K562 (cell line): ENCODE results near the gene DNAJC1. TPM values are rescaled to one million over a fixed set of nuclear protein-coding genes. Genes with fewer than 3 reads are reported as not detected.

Experiments used
- ATAC-seq: fragments of 200-7000 bp; cut with Tn5 transposase; 3 replicates; pipeline ENCODE4 v1.9.1; 2020; ENCODE audit warnings: moderate library complexity
- BruUV-seq: library from RNA; stranded (reverse); fragments of 400-500 nt; replicated peaks from 2 replicates; lab custom pipeline; 2021; lab: Mats Ljungman, UMichigan
- CTCF ChIA-PET: fragments of 300-600 bp; formaldehyde crosslinking; extraction: SDS; loops from one replicate; lab custom pipeline; 2021; ENCODE audit warnings: low intra/inter-chr PET ratio; lab: Yijun Ruan, JAX
- POLR2A ChIA-PET: fragments of 300-600, 350-650 bp; sonication (Branson Sonifier 250); formaldehyde crosslinking; extraction: SDS; loops from one replicate; lab custom pipeline; 2021; ENCODE audit warnings: antibody characterized with exemption, inconsistent platforms; lab: Yijun Ruan, JAX
- DNase-seq, 4 experiments: peaks; one replicate each; pipeline versions ENCODE4 v3.0.0 to v3.0.0-alpha.2; 2011 to 2018; ENCODE audit warnings: low spot score in 3 of 4, mixed read lengths in 3 of 4; ENCODE audit errors: extremely low read depth in 1 of 4
- FAIRE-seq: peaks from 2 replicates; lab custom pipeline; 2011; peaks lifted over from hg19 to GRCh38; lab: Jason Lieb, UNC
- H2AFZ ChIP-seq: 2 replicates; pipeline ENCODE4 v1.6.0; 2011; ENCODE audit warnings: low read depth, low read length, control low read depth, inconsistent platforms
- H3K27ac ChIP-seq: fragments of 200-600 bp; 3 replicates; pipeline ENCODE4 v1.8.0; 2011; ENCODE audit warnings: low read depth, mild to moderate bottlenecking, control low read depth, inconsistent platforms, low read length, moderate library complexity, mixed read lengths; ENCODE audit errors: extremely low read depth
- H3K27me3 ChIP-seq, 2 experiments: fragments of 300-600 bp in 1 of 2; 2 replicates in 1 of 2; 3 replicates in 1 of 2; pipeline versions ENCODE4 v1.6.0 to v1.8.0; 2011; ENCODE audit warnings: inconsistent platforms in 2 of 2, low read length in 2 of 2, mild to moderate bottlenecking in 1 of 2, mixed read lengths in 1 of 2, moderate library complexity in 1 of 2; ENCODE audit not compliant: control insufficient read depth in 2 of 2, insufficient read depth in 2 of 2
- H3K36me3 ChIP-seq: fragments of 300-600 bp; 3 replicates; pipeline ENCODE4 v1.8.0; 2011; ENCODE audit warnings: mild to moderate bottlenecking, low read length, inconsistent platforms; ENCODE audit not compliant: control insufficient read depth, insufficient read depth
- H3K4me1 ChIP-seq, 2 experiments: fragments of 200-600 bp in 1 of 2; replicated peaks in 1 of 2; 2 replicates in 1 of 2; 3 replicates in 1 of 2; pipeline versions ENCODE4 v1.5.1 to v1.8.0; 2011; ENCODE audit warnings: inconsistent platforms in 2 of 2, low read length in 2 of 2, mild to moderate bottlenecking in 1 of 2, mixed read lengths in 1 of 2, moderate library complexity in 1 of 2; ENCODE audit not compliant: control insufficient read depth in 2 of 2, insufficient read depth in 2 of 2
- H3K4me2 ChIP-seq: 2 replicates; pipeline ENCODE4 v1.6.1; 2011; ENCODE audit warnings: low read length, control low read depth, inconsistent platforms, mixed read lengths; ENCODE audit not compliant: insufficient read depth
- H3K4me3 ChIP-seq: fragments of 200-600 bp; sonication (generic), shearing (Covaris generic); 2 replicates; pipeline ENCODE4 v1.5.1; 2016; ENCODE audit warnings: control low read depth, inconsistent platforms
- H3K79me2 ChIP-seq: fragments of 200-600 bp; 3 replicates; pipeline ENCODE4 v1.8.0; 2011; ENCODE audit warnings: low read length, inconsistent platforms; ENCODE audit not compliant: control insufficient read depth, insufficient read depth
- H3K9ac ChIP-seq, 2 experiments: 2 replicates each; pipeline versions ENCODE4 v1.6.0 to v1.6.1; 2011; ENCODE audit warnings: low read depth in 2 of 2, low read length in 2 of 2, control low read depth in 1 of 2, inconsistent platforms in 1 of 2, mild to moderate bottlenecking in 1 of 2, mixed read lengths in 1 of 2; ENCODE audit not compliant: insufficient read depth in 1 of 2
- H3K9me1 ChIP-seq: one replicate; pipeline ENCODE4 v1.6.0; 2011; ENCODE audit warnings: inconsistent platforms, mild to moderate bottlenecking, low read length, moderate library complexity; ENCODE audit not compliant: control insufficient read depth, insufficient read depth
- H3K9me3 ChIP-seq: replicated peaks from 2 replicates; pipeline ENCODE4 v1.5.1; 2011; ENCODE audit warnings: low read depth, low read length, inconsistent platforms; ENCODE audit not compliant: control insufficient read depth, insufficient read depth
- H4K20me1 ChIP-seq: replicated peaks from 2 replicates; pipeline ENCODE4 v1.6.1; 2011; ENCODE audit warnings: low read length, inconsistent platforms, mixed read lengths; ENCODE audit not compliant: control insufficient read depth, insufficient read depth
- ARNT ChIP-seq, 2 experiments: fragments of 450-650 bp; IDR thresholded peaks; 2 replicates each; pipeline ENCODE4 v1.6.1; 2016; ENCODE audit warnings: mild to moderate bottlenecking in 1 of 2
- BRD9 ChIP-seq: fragments of 450-650 bp; IDR thresholded peaks from 2 replicates; pipeline ENCODE4 v1.6.1; 2018; ENCODE audit warnings: low read depth; ENCODE audit not compliant: partially characterized antibody
- CTBP1 ChIP-seq: fragments of 450-650 bp; IDR thresholded peaks from 2 replicates; pipeline ENCODE4 v1.6.1; 2016; ENCODE audit warnings: borderline replicate concordance
- EP300 ChIP-seq: IDR thresholded peaks from 2 replicates; pipeline ENCODE4 v1.6.1; 2012; ENCODE audit warnings: low read length, improper control_type of control experiment
- FOSL1 ChIP-seq: fragments of 200-800 bp; sonication (Bioruptor generic); conservative IDR thresholded peaks from 2 replicates; pipeline ENCODE4 v1.6.1; 2016; ENCODE audit warnings: missing genetic modification characterization, missing compliant biosample characterization
- HDAC1 ChIP-seq, 2 experiments: fragments of 450-650 bp; IDR thresholded peaks; 2 replicates each; pipeline ENCODE4 v1.6.1; 2016 to 2017; ENCODE audit warnings: inconsistent platforms in 1 of 2, mild to moderate bottlenecking in 1 of 2, moderate library complexity in 1 of 2
- HSF4 ChIP-seq: fragments of 250-450 bp; sonication (Bioruptor Pico); IDR thresholded peaks from 2 replicates; pipeline ENCODE4 v2.1.2; 2022; ENCODE audit warnings: mild to moderate bottlenecking, moderate library complexity, borderline replicate concordance
- KDM1A ChIP-seq, 2 experiments: fragments of 450-650 bp; IDR thresholded peaks; 2 replicates each; pipeline ENCODE4 v1.6.1; 2016; ENCODE audit warnings: mild to moderate bottlenecking in 2 of 2
- L3MBTL2 ChIP-seq: fragments of 450-650 bp; IDR thresholded peaks from 2 replicates; pipeline ENCODE4 v1.6.1; 2016; ENCODE audit warnings: mild to moderate bottlenecking, moderate library complexity
- LEF1 ChIP-seq: fragments of 450-650 bp; IDR thresholded peaks from 2 replicates; pipeline ENCODE4 v1.6.1; 2016; ENCODE audit warnings: mild to moderate bottlenecking
- MAFF ChIP-seq: IDR thresholded peaks from 2 replicates; pipeline ENCODE4 v1.6.1; 2012; ENCODE audit warnings: low read length, improper control_type of control experiment
- MAFG ChIP-seq: fragments of 450-650 bp; conservative IDR thresholded peaks from 2 replicates; pipeline ENCODE4 v1.6.1; 2016; ENCODE audit warnings: missing genetic modification characterization, missing compliant biosample characterization
- MAFK ChIP-seq: IDR thresholded peaks from 2 replicates; pipeline ENCODE4 v1.6.1; 2011; ENCODE audit warnings: low read length, improper control_type of control experiment
- MTA3 ChIP-seq: fragments of 450-650 bp; formaldehyde crosslinking; IDR thresholded peaks from 2 replicates; pipeline ENCODE4 v1.6.1; 2017; ENCODE audit warnings: mild to moderate bottlenecking, borderline replicate concordance
- NFE2 ChIP-seq: IDR thresholded peaks from 2 replicates; pipeline ENCODE4 v1.6.1; 2014; ENCODE audit warnings: antibody characterized with exemption, low read depth
- NFE2L1 ChIP-seq: fragments of 450-650 bp; IDR thresholded peaks from 2 replicates; pipeline ENCODE4 v1.6.1; 2016; ENCODE audit warnings: missing genetic modification characterization, low read depth, mild to moderate bottlenecking, missing compliant biosample characterization, moderate library complexity, borderline replicate concordance
- RUNX1 ChIP-seq: sonication (generic); IDR thresholded peaks from 2 replicates; pipeline ENCODE4 v1.6.1; 2016; ENCODE audit warnings: antibody characterized with exemption, low read depth
- SMARCA4 ChIP-seq: fragments of 450-650 bp; IDR thresholded peaks from 2 replicates; pipeline ENCODE4 v1.6.1; 2016
- SMARCA5 ChIP-seq: fragments of 450-650 bp; IDR thresholded peaks from 2 replicates; pipeline ENCODE4 v1.6.1; 2016
- ZNF79 ChIP-seq: fragments of 250-450 bp; sonication (Bioruptor Pico); IDR thresholded peaks from 2 replicates; pipeline ENCODE4 v1.4.0; 2020; ENCODE audit warnings: low read depth, mild to moderate bottlenecking, moderate library complexity
- WGBS: fragments of 100-300 bp; shearing (Covaris generic); methylation state at CpG from one replicate; pipeline ENCODE4 v1.1.6; 2016; ENCODE audit warnings: low coverage, mixed read lengths; ENCODE audit not compliant: insufficient coverage; ENCODE audit errors: missing lambda C conversion rate; 5-methylcytosine and 5-hydroxymethylcytosine counted together
- in situ Hi-C: fragments of 300-500 bp; cut with MboI; formaldehyde crosslinking; loops from 4 replicates; pipeline ENCODE4 v1.15.0; 2018; ENCODE audit warnings: inconsistent platforms, mixed read lengths
- intact Hi-C: fragments of 100-400 bp; cut with micrococcal nuclease; formaldehyde crosslinking; loops from 2 replicates; pipeline ENCODE4 v1.14.2; 2022
- polyA plus RNA-seq, 8 experiments: library from polyadenylated mRNA; depleted of rRNA in 4 of 8; stranded (reverse) in 5 of 8; unstranded in 3 of 8; fragments of >200 nt; fragmentation: Nextera tagmentation in 2 of 8; fragmentation: Illumina TruSeq in 1 of 8; extraction: Ambion mirVana in 2 of 8; extraction: Trizol in 1 of 8; gene quantifications; 2 replicates each; pipeline versions ENCODE4 v1.2.1 to v1.2.3, GENCODE V29; 2011 to 2014; ENCODE audit warnings: inconsistent platforms in 1 of 8, missing spikeins in 1 of 8
- total RNA-seq, 7 experiments: library from RNA; depleted of rRNA in 6 of 7; stranded (reverse); fragments of >200 nt in 6 of 7; fragmentation: Illumina TruSeq in 2 of 7; extraction: Trizol in 2 of 7; gene quantifications; 2 replicates each; pipeline versions ENCODE4 v1.2.1 to v1.2.3, GENCODE V29; 2011 to 2021; ENCODE audit warnings: low replicate concordance in 1 of 7
- TF ChIP-seq, protein P1 (sequence below): fragments of 450-650 bp; IDR thresholded peaks from 2 replicates; pipeline ENCODE4 v1.6.1; 2016; ENCODE audit warnings: antibody characterized with exemption

Gene DNAJC1
- total and polyA plus RNA-seq, 9 of the 15 experiments (the other 6 are each of a cell fraction or from before 2014, with no cell fraction given), result 5.4 to 77.6 (median 40.3) TPM

- H3K9ac ChIP-seq, result peak overlapping the region; percentile 28 to 58; a peak in 3 of 4 replicates
- no TSS peak for BruUV-seq
- no peaks in the 10 kb centered on the region for H4K20me1 ChIP-seq
- no peak for TF ChIP-seq HSF4
- TF ChIP-seq LEF1, result peak; percentile 30; the same call in 1 of the 2 replicates
- TF ChIP-seq, protein P1, sequence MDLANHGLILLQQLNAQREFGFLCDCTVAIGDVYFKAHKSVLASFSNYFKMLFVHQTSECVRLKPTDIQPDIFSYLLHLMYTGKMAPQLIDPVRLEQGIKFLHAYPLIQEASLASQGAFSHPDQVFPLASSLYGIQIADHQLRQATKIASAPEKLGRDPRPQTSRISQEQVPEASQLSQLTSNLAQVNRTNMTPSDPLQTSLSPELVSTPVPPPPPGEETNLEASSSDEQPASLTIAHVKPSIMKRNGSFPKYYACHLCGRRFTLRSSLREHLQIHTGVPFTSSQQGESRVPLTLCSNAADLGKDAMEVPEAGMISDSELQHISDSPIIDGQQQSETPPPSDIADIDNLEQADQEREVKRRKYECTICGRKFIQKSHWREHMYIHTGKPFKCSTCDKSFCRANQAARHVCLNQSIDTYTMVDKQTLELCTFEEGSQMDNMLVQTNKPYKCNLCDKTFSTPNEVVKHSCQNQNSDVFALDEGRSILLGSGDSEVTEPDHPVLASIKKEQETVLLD, result peak; percentile 32; the same call in 1 of the 2 replicates
- peak; percentile 97 for TF ChIP-seq MAFF
- 0 out of 4 replicates have a peak, but pooled peaks of 1 of the 2 experiments have one; percentile 17 for TF ChIP-seq HDAC1 (IDR thresholded peaks at IDR 0.05)
- TF ChIP-seq FOSL1 (tag), result 0 out of 2 replicates have a peak, but pooled peaks have one; percentile 18
- TF ChIP-seq NFE2L1 (tag), result peak; percentile 95
- peak; percentile 99 for TF ChIP-seq MAFG
- TF ChIP-seq ZNF79 (CRISPR knock-in tag), result no peak
- no peak for TF ChIP-seq BRD9
- 0 out of 2 replicates have a peak, but pooled peaks have one; percentile 22 for TF ChIP-seq EP300
- TF ChIP-seq SMARCA5, result no peak
- no peak for TF ChIP-seq RUNX1
- TF ChIP-seq ARNT (IDR thresholded peaks at IDR 0.05), result no peak
- TF ChIP-seq KDM1A (IDR thresholded peaks at IDR 0.05), result 0 out of 4 replicates have a peak, but pooled peaks of 1 of the 2 experiments have one; percentile 6
- 0 out of 2 replicates have a peak, but pooled peaks have one; percentile 23 for TF ChIP-seq MTA3
- peak; percentile 73; the same call in 1 of the 2 replicates for TF ChIP-seq SMARCA4
- peak; percentile 33; the same call in 1 of the 2 replicates for TF ChIP-seq L3MBTL2
- peak; percentile 96 for TF ChIP-seq MAFK
- peak; percentile 100 for TF ChIP-seq NFE2
- TF ChIP-seq CTBP1, result 0 out of 2 replicates have a peak, but pooled peaks have one; percentile 16
Measured at GRCh38 chr10:22042557-22043326, 39.2 kb upstream of the DNAJC1 start.

More at GRCh38 chr10:22042557-22043326, 39.2 kb upstream of the DNAJC1 start:
- no peaks in the 10 kb centered on the region for H3K9me1 ChIP-seq
- peak; percentile 83 for FAIRE-seq
- ATAC-seq, result peak; percentile 94
- H3K36me3 ChIP-seq, result no peaks in the 10 kb centered on the region
- H3K27me3 ChIP-seq, result no peaks in the 10 kb centered on the region
- ChIA-PET POLR2A (interaction anchor here (1.1 kb wide), 1 partner anchor 13 kb away, joined by 3 read pairs; no protein-coding TSS in a partner anchor), CTCF (no interaction called here)
- peak overlapping the region; percentile 63 for H3K27ac ChIP-seq
- peak; percentile 13 to 78 (median 40) for DNase-seq
- 5% methylated on average over 8 of the region's 8 CpGs for WGBS
- H2AFZ ChIP-seq, result peak overlapping the region; percentile 90
- H3K79me2 ChIP-seq, result no peaks in the 10 kb centered on the region
- in situ Hi-C loops, result no loop called here
- H3K4me2 ChIP-seq, result peak overlapping the region; percentile 72
- H3K4me1 ChIP-seq, result peaks cover 0 to 8% of the 10 kb centered on the region in 2 experiments; a peak in 3 of 5 replicates
- H3K9me3 ChIP-seq, result no peaks in the 10 kb centered on the region
- peak overlapping the region; percentile 3; the same call in 1 of the 2 replicates for H3K4me3 ChIP-seq
- intact Hi-C loops, result no loop called here
